GM12892 (cell line): Measurements from ENCODE around the gene DPY30.

Source experiments
- POLR2A ChIP-seq: IDR thresholded peaks from 2 replicates; pipeline ENCODE4 v1.6.1; 2011; ENCODE audit warnings: low read depth, low read length, control low read depth
- POLR2AphosphoS5 ChIP-seq: IDR thresholded peaks from 2 replicates; pipeline ENCODE4 v1.6.1; 2011; ENCODE audit warnings: low read depth, low read length, control low read depth

DNA sequence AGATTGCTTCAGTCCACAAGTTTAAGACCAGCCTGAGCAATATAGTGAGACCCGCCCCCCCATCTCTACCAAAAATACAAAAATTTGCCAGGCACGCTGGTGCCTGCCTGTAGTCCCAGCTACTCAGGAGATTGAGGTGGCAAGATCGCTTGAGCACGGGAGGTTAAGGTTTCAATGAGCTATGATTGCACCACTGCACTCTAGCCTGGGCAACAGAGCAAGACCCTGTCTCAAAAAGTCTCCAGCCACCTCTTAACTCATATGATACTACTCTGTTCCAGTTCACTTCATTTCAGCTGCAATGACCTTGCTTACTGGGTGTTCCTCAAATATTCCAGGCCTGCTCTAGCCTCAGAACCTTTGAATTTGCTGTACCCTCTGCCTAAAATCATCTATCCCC, 40.2 kb downstream of the DPY30 start:
- TF ChIP-seq POLR2A (no peak), POLR2AphosphoS5 (no peak)
